Sciatic nerve (tissue), 2 donors: ENCODE data around the gene CD84. TPM values are rescaled to one million over a fixed set of nuclear protein-coding genes. Genes with fewer than 3 reads are reported as not detected.
A peak's percentile ranks its signal among the peaks of the same experiment; 100 is the strongest.
"Not testable (repeated sequence)": the region's sequence is repeated elsewhere in the genome, so short reads cannot be mapped to it uniquely, and the experiment has no call there.

Experiments
- ATAC-seq: fragments of 200-7000 bp; cut with Tn5 transposase; one replicate; pipeline ENCODE4 v1.9.1; 2020; ENCODE audit warnings: mild to moderate bottlenecking, moderate library complexity
- DNase-seq: peaks from one replicate; pipeline ENCODE4 v3.0.0-alpha.2; 2020; ENCODE audit warnings: low spot score
- intact Hi-C: fragments of 100-400 bp; cut with DNase I; formaldehyde crosslinking; loops from one replicate; pipeline ENCODE4 v1.14.2; 2022
- total RNA-seq: library from RNA; stranded (reverse); fragmentation: NEBNext Ultra II Directional; extraction: Animal tissue kit (Norgen Biotek cat#: 25700); gene quantifications from one replicate; pipeline ENCODE4 v1.2.1, GENCODE V29; 2021
- donor health status: DM: no; HTN: no; CAD: no.
- donor health status: DM: no; HTN: no; CAD: no.

The CD84 gene
- total RNA-seq, 1 donor from 2014 or later: 13.5 TPM

DNA sequence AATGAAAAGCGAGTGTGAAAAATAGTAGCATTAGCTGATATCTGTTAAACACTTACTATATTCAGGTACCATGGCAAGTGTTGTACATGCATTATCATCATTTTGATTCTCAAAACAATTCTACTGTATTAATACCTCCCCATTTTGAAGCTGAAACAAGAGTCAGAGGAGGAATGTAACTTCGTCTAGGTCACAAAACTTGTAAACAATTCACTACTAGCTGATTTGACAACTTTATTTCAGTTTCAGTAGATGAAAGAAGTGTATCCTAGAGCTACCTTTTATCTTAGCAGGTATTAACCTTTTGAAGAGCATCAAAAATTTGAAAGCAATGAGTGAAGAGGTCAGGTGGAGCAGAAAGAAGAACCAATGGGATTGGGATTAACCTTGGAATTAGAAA is 1.6 kb downstream of the CD84 start:
- no peak for ATAC-seq
- DNase-seq: no peak
- intact Hi-C loops: no loop called here

DNA sequence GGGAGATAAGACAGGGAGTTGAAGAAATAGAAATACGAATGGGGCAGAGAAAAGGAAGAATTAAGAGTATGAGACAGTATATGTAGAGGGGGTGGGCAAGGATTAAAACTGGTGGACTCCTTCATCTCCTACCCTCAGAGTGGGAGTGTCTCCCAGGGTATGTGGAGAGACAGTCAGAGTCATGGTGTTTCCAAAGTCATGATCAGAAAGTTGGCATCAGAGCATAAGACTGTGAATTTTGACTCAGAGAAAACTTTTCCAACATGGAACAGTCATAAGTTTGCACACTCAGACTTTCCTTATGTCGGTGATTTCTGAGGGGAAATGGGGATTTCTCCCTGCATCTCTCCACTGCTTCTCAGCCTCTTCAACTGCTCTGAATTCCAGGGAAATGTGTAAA is 2.4 kb downstream of the CD84 start:
- ATAC-seq: no peak
- DNase-seq: no peak
- intact Hi-C loops: no loop called here

DNA sequence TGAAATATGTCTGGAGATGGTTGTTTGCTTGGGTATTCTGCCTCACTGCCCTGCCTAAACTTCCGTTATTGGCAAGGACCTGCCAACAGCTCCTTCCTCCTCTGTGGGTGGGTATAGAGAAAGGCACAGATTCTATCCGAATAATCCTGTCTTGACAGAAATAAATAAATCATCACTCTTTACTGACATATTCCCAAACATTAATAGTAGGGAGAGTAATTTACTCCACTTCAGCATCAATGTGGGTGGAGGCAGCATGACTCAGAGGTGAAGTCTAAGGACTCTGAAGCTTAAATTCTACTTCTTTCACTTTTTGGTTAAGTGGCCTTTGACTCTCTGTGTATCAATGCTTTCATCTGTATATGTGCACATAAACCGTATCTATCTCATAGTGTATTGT is 2.9 kb downstream of the CD84 start:
- intact Hi-C loops: no loop called here
- no peak for ATAC-seq
- no peak for DNase-seq

DNA sequence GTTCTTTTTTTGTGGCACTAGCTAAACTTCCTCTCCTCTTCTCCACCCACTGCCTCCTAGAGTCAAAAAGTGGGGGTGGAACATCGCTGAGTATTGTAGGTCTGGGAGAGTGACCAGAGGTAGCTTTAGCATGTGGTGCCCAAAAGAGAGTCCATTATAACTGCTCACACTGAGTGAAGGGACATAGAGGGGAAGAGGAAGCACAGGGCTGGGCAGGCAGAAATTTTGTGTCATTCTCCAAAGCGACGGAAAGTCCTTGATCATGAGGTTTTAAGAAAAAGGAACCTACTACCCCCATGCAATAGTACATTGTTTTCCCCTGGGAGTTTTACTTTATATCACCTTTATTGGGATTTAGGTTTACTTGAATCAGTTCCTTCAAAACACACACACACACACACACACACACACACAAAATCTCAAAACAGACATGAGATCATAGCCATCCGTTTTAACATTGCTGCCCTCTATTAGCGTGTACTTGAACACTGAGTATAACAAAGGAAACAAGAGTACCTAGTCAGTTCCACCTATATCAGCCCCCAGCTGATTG is 4.1 kb downstream of the CD84 start:
- peak; percentile 84 for ATAC-seq
- DNase-seq: no peak
- intact Hi-C loops: no loop called here

DNA sequence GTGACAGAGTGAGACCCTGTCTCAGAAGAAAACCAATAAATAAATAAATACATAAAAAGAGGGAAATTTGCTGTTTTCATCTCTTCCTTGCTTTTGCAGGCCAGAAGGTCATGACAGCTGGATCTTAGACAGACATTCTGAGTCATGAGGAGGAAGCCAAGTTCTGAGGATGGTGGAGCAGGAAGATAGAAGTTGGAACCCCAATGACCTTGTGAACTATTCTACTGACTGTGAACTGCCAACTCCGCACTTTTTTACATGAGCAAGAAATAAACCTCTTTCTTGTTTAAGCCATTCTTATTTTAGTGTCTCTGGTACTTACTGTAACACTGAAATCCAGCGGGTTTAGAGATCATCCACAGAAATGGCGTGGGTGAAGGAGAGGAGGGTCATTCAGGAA is 8.5 kb downstream of the CD84 start:
- no peak for ATAC-seq
- intact Hi-C loops: no loop called here
- no peak for DNase-seq

GRCh38 chr1:160569806-160570205 is 9.5 kb downstream of the CD84 start:
- ATAC-seq (no peak), DNase-seq (no peak)
- intact Hi-C loops: no loop called here

DNA sequence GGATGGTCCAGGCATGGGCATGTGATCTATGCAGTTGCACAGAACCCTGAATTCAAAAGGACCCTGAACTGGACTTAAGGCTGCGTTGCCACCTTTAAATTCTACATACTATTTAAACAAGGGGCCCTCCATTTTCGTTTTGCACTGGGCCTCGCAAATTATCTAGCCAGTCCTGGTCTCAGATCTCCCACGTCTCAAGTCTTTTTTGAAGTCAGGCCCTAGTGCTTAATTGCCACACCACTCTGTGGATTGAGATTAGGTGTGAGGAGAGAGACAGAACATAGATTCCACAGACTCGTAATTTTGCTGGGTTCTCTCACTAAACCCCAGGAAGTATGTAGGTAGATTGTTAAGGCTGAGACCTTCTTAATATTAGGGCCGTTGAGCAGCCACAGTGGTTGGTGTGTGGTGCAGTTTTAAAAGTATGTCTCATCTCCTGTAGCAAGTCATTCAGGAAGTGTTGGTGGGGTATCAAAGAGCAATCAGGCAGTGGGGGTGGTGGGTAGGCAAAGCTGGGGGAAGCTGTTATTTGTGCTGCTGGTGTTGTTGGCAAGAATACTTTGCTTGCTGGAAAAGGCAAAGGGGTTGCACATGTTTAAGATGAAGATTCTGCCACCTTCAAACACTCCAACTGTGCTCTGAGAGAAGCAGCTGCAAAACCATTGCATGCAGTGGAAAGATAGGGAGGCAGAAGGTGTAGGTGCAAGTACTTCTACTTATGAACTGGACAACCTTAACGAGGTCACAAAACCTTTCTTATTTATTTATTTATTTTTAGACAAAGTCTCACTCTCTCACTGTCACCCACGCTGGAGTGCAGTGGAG is 11.2 kb downstream of the CD84 start:
- ATAC-seq (no peak), DNase-seq (no peak)
- intact Hi-C loops: no loop called here

DNA sequence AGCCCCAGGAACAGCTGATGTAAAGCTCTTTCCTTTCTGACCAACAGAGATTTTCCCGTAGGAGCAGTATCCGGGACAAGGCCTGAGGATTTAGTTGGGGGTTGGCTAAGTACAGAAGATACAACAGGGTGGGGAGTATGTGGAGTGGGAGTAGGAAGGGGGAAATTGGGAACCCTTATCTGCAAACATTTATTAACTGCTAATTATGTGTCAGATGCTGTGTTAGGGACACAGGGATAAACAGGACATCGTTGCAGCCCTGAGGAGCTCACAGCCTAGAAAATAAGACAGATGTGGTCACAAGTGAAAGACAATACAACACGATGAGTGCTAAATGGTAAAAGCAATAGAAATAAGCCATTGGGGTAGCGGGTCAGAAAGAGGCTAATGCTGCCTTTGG is 12.0 kb downstream of the CD84 start:
- DNase-seq: no peak
- no peak for ATAC-seq
- intact Hi-C loops: no loop called here

GRCh38 chr1:160565564-160565963 is 13.7 kb downstream of the CD84 start:
- intact Hi-C loops: no loop called here
- ATAC-seq (no peak), DNase-seq (no peak)

GRCh38 chr1:160563230-160563629 is 16.1 kb downstream of the CD84 start:
- ATAC-seq, intact Hi-C loops, DNase-seq: not testable (repeated sequence)

DNA sequence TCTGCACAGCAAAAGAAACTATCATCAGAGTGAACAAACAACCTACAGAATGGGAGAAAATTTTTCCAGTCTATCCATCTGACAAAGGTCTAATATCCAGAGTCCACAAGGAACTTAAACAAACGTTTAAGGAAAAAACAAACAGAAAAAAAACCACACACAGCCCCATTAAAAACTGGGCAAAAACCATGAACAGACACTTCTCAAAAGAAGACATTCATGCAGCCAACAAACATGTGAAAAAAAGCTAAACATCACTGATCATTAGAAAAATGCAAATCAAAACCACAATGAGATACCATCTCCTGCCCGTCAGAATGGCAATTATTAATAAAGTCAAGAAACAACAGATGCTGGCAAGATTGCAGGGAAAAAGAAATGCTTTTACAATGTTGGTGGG is 16.6 kb downstream of the CD84 start:
- DNase-seq, intact Hi-C loops, ATAC-seq: not testable (repeated sequence)

DNA sequence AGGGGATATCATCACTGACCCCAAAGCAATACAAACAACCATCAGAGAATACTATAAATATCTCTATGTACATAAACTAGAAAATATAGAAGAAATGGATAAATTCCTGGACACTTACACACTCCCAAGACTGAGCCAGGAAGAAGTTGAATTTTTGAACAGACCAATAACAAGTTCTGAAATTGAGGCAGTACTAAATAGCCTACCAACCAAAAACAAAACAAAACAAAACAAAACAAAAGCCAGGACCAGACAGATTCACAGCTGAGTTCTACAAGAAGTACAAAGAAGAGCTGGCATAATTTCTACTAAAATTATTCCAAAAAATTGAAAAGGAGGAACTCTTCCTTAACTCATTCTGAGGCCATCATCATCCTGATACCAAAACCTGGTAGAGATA is 18.5 kb downstream of the CD84 start:
- intact Hi-C loops: no loop called here
- no peak for DNase-seq
- ATAC-seq: no peak

DNA sequence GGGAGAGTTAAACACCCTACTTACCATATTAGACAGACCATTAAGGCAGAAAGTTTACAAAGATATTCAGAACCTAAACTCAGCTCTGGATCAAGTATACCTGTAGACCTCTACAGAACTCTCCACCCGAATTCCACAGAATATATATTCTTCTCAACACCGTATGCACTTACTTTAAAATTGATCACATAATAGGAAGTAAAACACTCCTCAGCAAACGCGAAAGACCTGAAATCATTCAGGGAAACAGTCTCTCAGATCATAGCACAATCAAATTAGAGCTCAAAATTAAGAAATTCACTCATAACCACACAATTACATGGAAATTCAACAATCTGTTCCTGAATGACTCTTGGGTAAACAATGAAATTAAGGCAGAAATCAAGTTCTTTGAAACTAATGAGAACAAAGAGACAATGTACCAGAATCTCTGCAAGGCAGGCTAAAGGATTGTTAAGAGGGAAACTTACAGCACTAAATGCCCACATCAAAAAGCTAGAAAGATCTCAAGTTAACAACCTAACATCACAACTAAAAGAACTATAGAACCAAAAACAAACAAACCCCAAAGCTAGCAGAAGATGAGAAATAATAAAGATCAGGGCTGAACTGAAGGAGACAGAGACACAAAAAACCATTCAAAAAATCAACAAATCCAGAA is 19.1 kb downstream of the CD84 start:
- intact Hi-C loops: no loop called here
- DNase-seq (no peak), ATAC-seq (no peak)

GRCh38 chr1:160559437-160559836 is 19.9 kb downstream of the CD84 start:
- ATAC-seq, intact Hi-C loops, DNase-seq: not testable (repeated sequence)

- intact Hi-C loops: no loop called here
- DNase-seq (no peak), ATAC-seq (no peak)
Observed at GRCh38 chr1:160558660-160559380, 20.5 kb downstream of the CD84 start.

- intact Hi-C loops: no loop called here
- DNase-seq: no peak
- no peak for ATAC-seq
Observed at GRCh38 chr1:160553778-160554177, 25.5 kb downstream of the CD84 start.

DNA sequence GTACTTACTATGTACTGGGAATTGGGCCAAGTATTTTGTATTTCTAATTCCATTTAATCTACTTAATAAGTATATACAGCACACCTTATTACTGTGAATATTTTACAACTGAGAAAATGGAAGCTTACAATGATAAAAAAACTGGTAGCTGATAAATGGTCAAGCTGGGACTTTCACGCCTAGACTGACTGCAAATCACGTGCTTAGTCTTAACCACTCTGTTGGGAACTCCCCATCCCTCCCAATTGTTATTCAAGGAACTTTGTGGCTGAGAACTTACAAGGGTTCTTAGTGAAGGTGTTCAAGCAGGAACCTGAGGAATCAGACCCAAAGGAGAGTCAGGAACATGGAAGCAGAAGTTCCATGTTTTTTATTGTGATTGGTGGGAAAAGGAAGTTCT is 26.9 kb downstream of the CD84 start:
- no peak for DNase-seq
- intact Hi-C loops: no loop called here
- ATAC-seq: no peak

DNA sequence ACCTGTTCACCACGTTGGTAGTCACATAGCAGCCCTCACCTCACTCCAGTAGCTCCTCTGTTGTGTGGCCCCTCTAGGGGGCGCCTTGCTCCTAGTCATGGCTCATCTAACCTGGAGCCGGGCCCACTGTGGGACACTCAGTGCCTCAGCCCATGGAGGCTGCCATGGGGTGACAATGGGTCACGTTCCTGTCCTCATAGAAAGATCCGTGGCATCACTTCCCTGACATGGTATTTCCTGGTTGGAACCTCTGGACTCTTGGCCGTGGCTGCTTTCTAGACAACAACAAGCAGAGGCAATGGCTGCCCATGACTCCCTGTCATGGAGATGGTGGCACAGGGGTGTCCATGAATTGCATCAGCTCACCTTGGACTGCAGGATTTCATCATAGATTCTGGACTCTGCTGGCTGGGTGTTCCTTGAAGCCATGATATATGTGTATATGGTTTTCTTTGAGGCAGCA is 28.7 kb downstream of the CD84 start:
- DNase-seq: no peak
- no peak for ATAC-seq
- intact Hi-C loops: no loop called here

GRCh38 chr1:160549665-160550006 is 29.7 kb downstream of the CD84 start:
- no peak for ATAC-seq
- intact Hi-C loops: no loop called here
- no peak for DNase-seq
